Neuronal stem cell (in vitro differentiated cells): ENCODE results near the gene ZNF329.

Experiments
- DNase-seq: peaks from one replicate; pipeline ENCODE4 v3.0.0-alpha.2; 2013; ENCODE audit warnings: low spot score
- H2AFZ ChIP-seq: one replicate; pipeline ENCODE4 v1.6.1; 2013; ENCODE audit warnings: mild to moderate bottlenecking, low read length, inconsistent platforms
- H2AK5ac ChIP-seq: 2 replicates; pipeline ENCODE4 v1.6.1; 2013; ENCODE audit warnings: low read depth, mild to moderate bottlenecking, inconsistent platforms, low read length, moderate library complexity, mixed read lengths
- H2BK120ac ChIP-seq: 2 replicates; pipeline ENCODE4 v1.6.1; 2013; ENCODE audit warnings: low read depth, mild to moderate bottlenecking, inconsistent platforms, low read length, moderate library complexity, mixed read lengths
- H2BK12ac ChIP-seq: one replicate; pipeline ENCODE4 v1.6.1; 2013; ENCODE audit warnings: low read length, inconsistent platforms
- H2BK15ac ChIP-seq: 2 replicates; pipeline ENCODE4 v1.6.1; 2013; ENCODE audit warnings: mild to moderate bottlenecking, low read length, inconsistent platforms, mixed read lengths
- H2BK5ac ChIP-seq: one replicate; pipeline ENCODE4 v1.6.1; 2013; ENCODE audit warnings: inconsistent platforms, mild to moderate bottlenecking, low read length, moderate library complexity
- H3K14ac ChIP-seq: one replicate; pipeline ENCODE4 v1.6.1; 2013; ENCODE audit warnings: low read length, inconsistent platforms
- H3K18ac ChIP-seq: 2 replicates; pipeline ENCODE4 v1.6.1; 2013; ENCODE audit warnings: low read length, inconsistent platforms
- H3K23ac ChIP-seq: 2 replicates; pipeline ENCODE4 v1.6.1; 2013; ENCODE audit warnings: low read depth, mild to moderate bottlenecking, mixed read lengths, low read length, inconsistent platforms; ENCODE audit not compliant: poor library complexity
- H3K27ac ChIP-seq: replicated peaks from 3 replicates; pipeline ENCODE4 v1.5.1; 2013; ENCODE audit warnings: low read length, inconsistent platforms
- H3K27me3 ChIP-seq, 3 experiments: 2 replicates each; pipeline ENCODE4 v1.6.1; 2013; ENCODE audit warnings: low read length in 3 of 3, mild to moderate bottlenecking in 2 of 3, inconsistent platforms in 1 of 3, low read depth in 1 of 3, mixed read lengths in 1 of 3, moderate library complexity in 1 of 3; ENCODE audit not compliant: control insufficient read depth in 3 of 3, insufficient read depth in 3 of 3
- H3K36me3 ChIP-seq, 2 donors: replicated peaks in 1 of 2; 2 replicates each; pipeline ENCODE4 v1.6.1; 2013; ENCODE audit warnings: low read length in 2 of 2; ENCODE audit not compliant: control insufficient read depth in 2 of 2, insufficient read depth in 2 of 2
- H3K4ac ChIP-seq: 2 replicates; pipeline ENCODE4 v1.6.1; 2013; ENCODE audit warnings: inconsistent platforms, mild to moderate bottlenecking, low read length, moderate library complexity
- H3K4me1 ChIP-seq, 2 donors: 1 replicate in 1 of 2; 2 replicates in 1 of 2; pipeline ENCODE4 v1.6.1; 2013; ENCODE audit warnings: low read length in 2 of 2, low read depth in 1 of 2; ENCODE audit not compliant: control insufficient read depth in 2 of 2, insufficient read depth in 1 of 2
- H3K4me2 ChIP-seq: one replicate; pipeline ENCODE4 v1.6.1; 2013; ENCODE audit warnings: mild to moderate bottlenecking, low read length, inconsistent platforms; ENCODE audit not compliant: insufficient read depth, poor library complexity, severe bottlenecking
- H3K4me3 ChIP-seq, 2 donors: 2 replicates each; pipeline ENCODE4 v1.5.1; 2013; ENCODE audit warnings: low read length in 2 of 2, mild to moderate bottlenecking in 2 of 2, inconsistent platforms in 1 of 2, moderate library complexity in 1 of 2
- H3K79me1 ChIP-seq: one replicate; pipeline ENCODE4 v1.6.1; 2013; ENCODE audit warnings: low read depth, mild to moderate bottlenecking, inconsistent platforms, low read length, moderate library complexity
- H3K9ac ChIP-seq: one replicate; pipeline ENCODE4 v1.6.1; 2013; ENCODE audit warnings: mild to moderate bottlenecking, low read depth, low read length, inconsistent platforms; ENCODE audit not compliant: poor library complexity
- H3K9me3 ChIP-seq, 2 donors: replicated peaks in 1 of 2; 2 replicates each; pipeline versions ENCODE3 to v1.6.1; 2013; ENCODE audit warnings: low read length in 2 of 2, mild to moderate bottlenecking in 2 of 2, inconsistent platforms in 1 of 2, low read depth in 1 of 2, mixed read lengths in 1 of 2, moderate library complexity in 1 of 2; ENCODE audit not compliant: control insufficient read depth in 2 of 2, insufficient read depth in 1 of 2
- H4K8ac ChIP-seq: one replicate; pipeline ENCODE4 v1.6.1; 2013; ENCODE audit warnings: low read depth, mild to moderate bottlenecking, inconsistent platforms, low read length, moderate library complexity
- H4K91ac ChIP-seq: one replicate; pipeline ENCODE4 v1.6.1; 2013; ENCODE audit warnings: low read length, low read depth, mild to moderate bottlenecking, inconsistent platforms; ENCODE audit not compliant: poor library complexity
- WGBS, 2 donors: extraction: QIAGEN DNeasy Blood & Tissue Kit; methylation state at CpG; one replicate each; pipeline ENCODE4 v1.1.7; 2013; ENCODE audit warnings: missing lambda C conversion rate in 2 of 2, mixed read lengths in 1 of 2; ENCODE audit not compliant: insufficient read length in 2 of 2, insufficient replicate concordance in 1 of 2; ENCODE audit errors: extremely low coverage in 2 of 2; 5-methylcytosine and 5-hydroxymethylcytosine counted together

The ZNF329 gene

GRCh38 chr19:58182989-58183816 is 32.6 kb upstream of the ZNF329 start, which contains the start of gene ZNF274:
Gene ZNF274 (plus strand): TSS chr19:58183061. CDS start chr19:58183966, 905 bp downstream.
- Histone ChIP-seq H3K9ac (peak within 1 kb of the TSS; percentile 99), H3K4me2 (peak within 1 kb of the TSS; percentile 75), H2AFZ (peak within 1 kb of the TSS; percentile 95), H3K36me3 (peaks cover 24 to 42% of the 10 kb centered on the region in 2 donors), H2BK15ac (peak within 1 kb of the TSS; percentile 40), H3K18ac (peak within 1 kb of the TSS; percentile 100), H2BK12ac (no peak within 1 kb of the TSS), H3K4me1 (peaks cover 0 to 3% of the 10 kb centered on the region in 2 donors), H3K27me3 (no peaks in the 10 kb centered on the region), H3K79me1 (peaks cover 7% of the 10 kb centered on the region), H4K91ac (peak within 1 kb of the TSS; percentile 100), H3K4me3 (peak within 1 kb of the TSS; percentile 85 to 93), H2BK120ac (peak within 1 kb of the TSS; percentile 89), H3K27ac (peak within 1 kb of the TSS; percentile 96), H3K14ac (peak within 1 kb of the TSS; percentile 77), H4K8ac (peak within 1 kb of the TSS; percentile 99), H3K4ac (peak within 1 kb of the TSS; percentile 97), H3K23ac (peak within 1 kb of the TSS; percentile 97), H2AK5ac (peak within 1 kb of the TSS; percentile 93), H2BK5ac (peak within 1 kb of the TSS; percentile 91), H3K9me3 (peaks cover 44 to 82% of the 10 kb centered on the region in 2 donors)
- WGBS, 2 donors: no CpG with 5 or more reads among the region's 80 CpGs
- peak; percentile 94 for DNase-seq

DNA sequence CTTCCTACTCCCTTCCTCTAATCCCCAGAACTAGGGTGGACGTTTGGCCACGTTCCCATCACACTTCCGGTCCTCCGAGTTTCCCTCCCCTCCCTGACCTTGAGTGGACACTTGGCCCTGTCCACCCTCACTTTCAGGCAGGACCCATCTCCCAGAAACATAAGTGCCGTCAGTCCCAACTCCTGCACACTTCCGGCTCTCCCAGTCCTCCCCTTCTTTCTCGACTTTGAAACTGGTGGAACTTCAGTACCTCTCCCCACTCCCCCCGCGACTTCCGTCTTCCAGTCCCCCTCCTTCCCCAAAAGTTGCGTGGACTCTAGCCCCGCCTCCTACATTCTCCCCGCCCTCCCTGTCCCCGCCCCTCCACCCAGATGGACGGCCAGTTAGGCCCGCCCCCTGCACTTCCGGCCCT is 32.0 kb upstream of the ZNF329 start:
- peak overlapping the region; percentile 51 to 85 for H3K4me3 ChIP-seq
- H3K9me3 ChIP-seq: peaks cover 43 to 82% of the 10 kb centered on the region in 2 donors
- no peaks in the 10 kb centered on the region for H3K27me3 ChIP-seq
- peak overlapping the region; percentile 91 for H2BK5ac ChIP-seq
- peak overlapping the region; percentile 39 for H3K4me2 ChIP-seq
- no peak overlapping the region for H3K9ac ChIP-seq
- peaks cover 24 to 41% of the 10 kb centered on the region in 2 donors for H3K36me3 ChIP-seq
- no peak overlapping the region for H3K4ac ChIP-seq
- H3K27ac ChIP-seq: peak overlapping the region; percentile 3
- H4K91ac ChIP-seq: no peak overlapping the region
- H4K8ac ChIP-seq: no peak overlapping the region
- peak overlapping the region; percentile 97 for H3K23ac ChIP-seq
- H2AFZ ChIP-seq: peak overlapping the region; percentile 95
- WGBS, 2 donors: no CpG with 5 or more reads among the region's 17 CpGs
- H2AK5ac ChIP-seq: no peak overlapping the region
- H2BK12ac ChIP-seq: no peak overlapping the region
- H2BK15ac ChIP-seq: no peak overlapping the region
- no peak overlapping the region for H2BK120ac ChIP-seq
- peak overlapping the region; percentile 46 for H3K18ac ChIP-seq
- H3K79me1 ChIP-seq: peaks cover 7% of the 10 kb centered on the region
- no peak for DNase-seq
- no peak overlapping the region for H3K14ac ChIP-seq
- peaks cover 0 to 3% of the 10 kb centered on the region in 2 donors for H3K4me1 ChIP-seq

DNA sequence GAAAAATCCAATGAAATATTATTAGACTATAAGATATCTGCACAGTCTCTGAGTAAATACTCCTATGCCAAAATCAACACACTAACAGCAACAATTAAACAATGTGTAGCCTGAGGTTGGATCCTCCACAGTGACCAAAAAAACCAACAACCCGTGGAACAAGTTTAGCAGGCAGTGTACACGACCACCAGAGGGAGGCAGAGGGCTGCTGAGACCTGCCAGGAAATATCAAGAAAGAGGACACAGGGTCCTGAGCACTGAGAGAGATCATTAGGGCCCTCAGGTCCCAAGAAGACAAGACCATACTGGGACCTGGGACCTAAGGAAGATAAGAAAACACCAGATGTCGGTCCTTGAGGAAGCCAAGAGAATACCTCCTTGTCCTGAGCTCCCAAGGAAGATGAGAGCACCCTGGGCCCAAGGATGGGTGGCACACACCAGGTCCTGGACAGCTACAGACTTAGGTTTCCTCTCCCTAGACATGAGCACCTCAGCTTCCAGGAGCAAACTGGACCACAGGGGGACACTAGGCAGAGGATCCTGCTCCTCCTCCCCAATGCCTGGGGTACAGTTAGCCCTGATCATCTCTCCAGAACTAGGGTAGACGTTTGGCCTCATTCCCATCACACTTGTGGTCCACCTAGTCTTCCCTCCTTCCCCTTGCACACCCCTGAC is 31.4 kb upstream of the ZNF329 start:
- Histone ChIP-seq H3K4ac (no peak overlapping the region), H2BK120ac (no peak overlapping the region), H3K79me1 (peaks cover 7% of the 10 kb centered on the region), H3K14ac (no peak overlapping the region), H3K27ac (no peak overlapping the region), H3K9me3 (peaks cover 40 to 82% of the 10 kb centered on the region in 2 donors), H3K4me1 (peaks cover 0 to 3% of the 10 kb centered on the region in 2 donors), H4K91ac (no peak overlapping the region), H3K4me3 (peak overlapping the region; percentile 51 to 85), H3K4me2 (peak overlapping the region; percentile 39), H3K23ac (no peak overlapping the region), H2BK15ac (no peak overlapping the region), H2BK12ac (no peak overlapping the region), H2AK5ac (no peak overlapping the region), H3K27me3 (no peaks in the 10 kb centered on the region), H2BK5ac (no peak overlapping the region), H3K9ac (no peak overlapping the region), H3K18ac (no peak overlapping the region), H4K8ac (no peak overlapping the region), H2AFZ (peak overlapping the region; percentile 95), H3K36me3 (peaks cover 18 to 36% of the 10 kb centered on the region in 2 donors)
- DNase-seq: no peak
- no CpG with 5 or more reads among the region's 4 CpGs for WGBS, 2 donors

- no peaks in the 10 kb centered on the region for H3K36me3 ChIP-seq
- no peak overlapping the region for H4K91ac ChIP-seq
- H2BK5ac ChIP-seq: no peak overlapping the region
- H3K4ac ChIP-seq: no peak overlapping the region
- H3K23ac ChIP-seq: no peak overlapping the region
- WGBS, 2 donors: no CpG with 5 or more reads among the region's 1 CpG
- H3K4me3 ChIP-seq: no peak overlapping the region
- H3K14ac ChIP-seq: no peak overlapping the region
- H3K9me3 ChIP-seq: peaks cover 23 to 45% of the 10 kb centered on the region in 2 donors
- H2BK12ac ChIP-seq: no peak overlapping the region
- H3K9ac ChIP-seq: no peak overlapping the region
- no peaks in the 10 kb centered on the region for H3K79me1 ChIP-seq
- no peak overlapping the region for H2AK5ac ChIP-seq
- no peak overlapping the region for H2AFZ ChIP-seq
- H2BK120ac ChIP-seq: no peak overlapping the region
- H3K18ac ChIP-seq: no peak overlapping the region
- H3K4me1 ChIP-seq: no peaks in the 10 kb centered on the region
- H4K8ac ChIP-seq: no peak overlapping the region
- no peaks in the 10 kb centered on the region for H3K27me3 ChIP-seq
- no peak overlapping the region for H2BK15ac ChIP-seq
- DNase-seq: no peak
- no peak overlapping the region for H3K27ac ChIP-seq
- H3K4me2 ChIP-seq: no peak overlapping the region
Observed at GRCh38 chr19:58170860-58171259, 20.3 kb upstream of the ZNF329 start.
